HG02852 (cell line): ENCODE data around the gene MTA3.

Experiments used
- ATAC-seq: cut with Tn5 transposase; IDR thresholded peaks from one replicate; pipeline ENCODE4 v1.9.1; 2021; ENCODE audit warnings: mild to moderate bottlenecking, moderate library complexity; ENCODE audit not compliant: unreplicated experiment

The MTA3 gene

DNA sequence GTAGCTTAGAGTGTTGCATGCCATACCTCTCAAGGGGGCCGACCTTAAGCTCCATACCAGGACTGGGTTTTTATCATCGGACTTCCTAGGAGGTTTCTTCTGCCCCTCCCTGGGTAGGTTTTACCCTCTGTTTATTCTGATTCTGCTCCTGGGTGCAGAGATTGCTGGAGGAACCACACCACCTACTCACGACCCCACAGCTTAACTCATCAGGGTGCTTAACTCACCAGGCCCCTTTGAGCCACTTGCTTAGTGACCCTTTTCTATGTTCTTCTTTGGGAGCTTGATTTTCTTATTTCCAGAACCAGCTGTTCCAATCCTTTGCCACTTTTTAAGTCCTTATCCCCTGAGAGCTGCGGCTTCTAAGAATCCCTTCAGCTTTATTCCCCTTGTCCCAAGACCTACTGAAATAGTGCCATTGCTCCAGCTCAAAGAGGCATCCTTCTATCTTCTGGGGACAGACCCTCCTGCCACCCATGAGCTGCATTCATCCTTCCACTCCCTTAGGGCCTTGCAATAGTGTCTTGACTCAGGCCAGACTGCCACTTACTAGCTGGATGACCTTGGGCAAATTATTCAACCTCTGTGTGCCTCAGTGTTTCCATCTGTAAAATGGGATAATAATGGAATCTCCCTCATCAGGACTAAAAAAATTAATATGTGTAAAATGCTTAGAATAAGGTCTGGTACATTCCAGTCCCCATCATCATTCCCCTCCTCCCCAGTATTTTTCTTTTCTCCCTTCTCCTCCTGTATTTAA lies 189.7 kb downstream of the MTA3 start:
- ATAC-seq, result no peak

DNA sequence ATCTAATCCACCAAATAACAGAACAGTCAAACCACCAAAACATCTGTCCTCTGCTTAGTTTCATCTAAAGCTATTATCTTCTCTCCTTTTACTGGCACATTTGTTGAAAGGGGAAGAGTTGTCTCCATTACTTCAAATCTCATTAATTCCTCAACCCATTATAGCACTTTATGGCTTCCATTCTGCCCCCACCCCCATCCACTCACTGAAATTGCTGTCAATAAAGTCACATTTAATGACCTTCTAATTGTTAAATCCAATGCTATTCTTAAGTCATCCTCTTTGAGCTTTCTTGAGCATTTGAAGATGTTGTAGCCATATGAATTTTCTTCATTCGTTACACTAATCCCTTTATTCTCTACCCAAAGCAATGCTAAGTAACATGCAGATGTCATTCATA lies 190.3 kb downstream of the MTA3 start:
- no peak for ATAC-seq

DNA sequence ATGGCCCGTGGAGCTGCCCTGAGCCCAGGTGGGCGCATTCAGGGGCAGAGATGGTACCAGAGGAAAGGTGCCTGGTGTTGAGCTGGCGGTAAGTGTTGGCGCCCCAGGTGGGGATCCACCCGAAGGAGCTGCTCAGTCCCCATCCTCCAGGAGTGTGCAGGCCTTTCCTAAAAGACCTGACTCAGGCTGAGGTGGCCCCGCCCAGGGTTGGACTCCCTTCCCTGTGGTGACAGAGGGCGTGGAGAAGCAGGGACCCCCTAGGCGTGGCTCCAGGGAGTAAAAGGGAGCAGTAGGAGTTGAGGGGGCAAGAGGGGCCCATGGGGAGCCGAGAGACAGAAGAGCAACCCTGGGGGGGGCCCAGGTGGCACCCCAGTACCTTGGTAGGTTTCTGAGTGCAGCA lies 193.1 kb downstream of the MTA3 start:
- no peak for ATAC-seq

DNA sequence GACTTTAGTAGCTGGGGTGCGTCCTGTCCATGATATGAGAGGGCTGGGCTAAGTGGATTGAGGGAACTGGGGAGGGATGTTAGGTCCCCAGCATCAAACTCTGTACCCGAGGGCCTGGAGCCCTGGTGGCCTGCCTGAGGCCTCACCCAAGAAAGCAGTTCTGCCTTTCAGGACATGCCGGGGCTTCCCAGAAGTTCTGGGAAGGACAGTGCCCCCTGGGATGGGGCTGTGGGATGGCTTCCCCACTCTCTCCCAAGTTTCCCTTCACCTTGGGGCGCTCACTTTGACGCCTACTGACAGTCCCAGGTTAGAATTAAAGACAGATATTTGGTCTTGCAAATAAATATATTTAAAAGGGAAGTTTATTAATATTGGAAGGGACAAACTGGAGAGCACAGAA lies 193.7 kb downstream of the MTA3 start:
- ATAC-seq, result no peak

DNA sequence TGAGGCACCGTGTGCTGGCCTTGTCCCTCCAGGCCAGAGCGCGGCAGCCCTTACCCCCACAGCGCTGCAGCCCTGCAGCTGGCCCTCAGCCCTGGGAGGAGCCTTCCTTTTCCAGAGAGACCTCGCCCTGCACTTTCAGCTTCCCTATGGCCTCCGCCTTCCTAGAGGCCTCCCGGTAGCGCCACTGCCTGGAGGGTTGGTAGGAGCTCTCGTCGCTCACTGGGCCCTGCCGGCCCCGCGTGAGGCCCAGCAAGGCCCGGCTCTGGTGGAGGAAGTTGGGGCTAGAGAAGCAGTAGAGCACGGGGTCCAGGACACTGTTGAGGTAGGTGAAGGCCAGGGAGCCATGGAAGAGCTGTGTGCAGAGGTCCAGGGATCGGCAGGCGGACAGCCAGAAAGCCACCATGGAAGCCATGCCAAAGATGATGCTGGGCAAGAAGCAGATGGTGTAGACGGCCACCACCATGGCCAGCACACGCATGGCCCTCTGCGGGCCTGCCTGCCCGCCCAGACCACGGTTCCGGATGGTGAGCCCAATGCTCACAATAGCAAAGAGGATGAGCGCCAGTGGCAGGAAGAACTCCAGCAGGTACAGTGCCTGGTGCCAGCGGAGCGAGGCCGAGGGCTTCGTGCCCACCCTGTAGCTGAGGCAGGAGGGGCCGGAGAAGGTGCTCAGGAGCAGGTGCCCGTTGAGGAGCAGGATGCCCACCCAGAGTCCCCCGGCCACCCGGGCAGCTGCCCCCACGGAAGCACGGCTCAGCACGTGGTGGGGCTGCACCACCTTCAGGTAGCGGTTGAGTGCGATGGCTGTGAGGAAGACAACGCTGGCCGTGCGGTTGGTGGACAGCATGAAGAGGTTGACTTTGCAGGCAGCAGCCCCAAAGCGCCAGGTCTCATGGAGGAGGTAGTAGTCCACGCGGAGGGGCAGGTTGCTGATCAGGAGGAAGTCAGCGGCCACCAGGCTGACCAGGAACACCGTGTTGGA lies 194.7 kb downstream of the MTA3 start:
- ATAC-seq, result no peak

DNA sequence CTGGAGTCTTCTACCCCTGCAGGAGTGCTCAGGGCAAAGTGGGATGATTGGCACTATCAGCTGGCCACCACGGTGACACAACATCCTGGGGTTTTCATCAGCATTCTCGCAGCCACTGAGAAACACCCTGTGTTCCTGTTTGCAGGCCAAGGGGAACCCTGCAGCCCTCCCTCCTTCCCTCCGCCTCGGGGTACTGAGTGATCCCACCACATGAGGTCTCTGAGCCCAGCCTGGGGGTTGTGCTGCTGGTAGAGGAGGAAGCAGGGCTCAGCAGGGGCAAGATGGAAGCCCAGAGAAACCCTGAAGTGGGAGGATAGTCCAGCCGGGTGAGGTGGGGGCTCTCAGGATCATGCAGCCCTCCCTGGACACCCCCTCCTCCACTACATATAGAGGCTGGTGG lies 195.7 kb downstream of the MTA3 start, which contains the start of gene OXER1:
Gene OXER1 (minus strand): TSS at position 40 of the 400 bp plus-strand sequence. CDS start 73 bp downstream, outside the sequence.
- no peak for ATAC-seq

DNA sequence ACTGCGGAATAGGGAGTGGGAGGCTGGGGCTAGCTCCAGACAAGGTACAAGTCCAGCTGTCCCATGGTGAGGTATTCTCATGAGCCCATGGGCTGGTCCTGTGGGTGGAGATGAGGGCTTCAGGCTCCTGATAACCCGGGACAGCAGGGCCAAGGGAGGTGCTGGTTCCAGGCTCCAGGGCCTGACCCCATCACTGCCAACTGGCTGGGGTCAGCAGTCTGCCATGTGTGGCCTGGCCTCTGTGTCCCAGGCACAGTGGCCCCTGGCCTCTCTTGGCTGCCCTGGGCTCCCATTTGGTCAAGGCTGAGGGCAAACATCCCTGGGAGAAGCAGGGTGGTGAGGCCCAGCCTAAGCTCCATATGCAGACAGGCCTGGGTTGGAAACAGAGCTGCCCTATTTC lies 196.5 kb downstream of the MTA3 start:
- ATAC-seq, result no peak

DNA sequence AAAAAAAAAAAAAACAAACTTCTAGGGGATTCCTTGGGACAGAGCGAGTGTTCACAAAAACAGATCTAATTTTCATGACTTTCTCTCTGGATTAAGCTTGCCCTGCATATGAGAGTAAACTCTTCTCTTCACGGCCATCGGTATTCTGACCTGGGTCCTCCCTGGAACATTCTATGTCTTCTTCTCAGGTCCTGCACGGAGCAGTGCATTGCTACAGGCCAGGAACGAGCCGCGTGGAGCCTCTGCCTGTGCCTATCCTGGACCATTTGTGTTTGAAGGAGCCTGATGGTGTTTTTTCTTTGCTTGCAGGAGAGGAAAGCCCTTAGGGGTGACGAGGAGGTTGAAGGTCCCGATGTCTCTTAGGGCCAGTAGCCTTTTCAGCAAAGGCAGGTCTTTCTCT lies 197.3 kb downstream of the MTA3 start:
- no peak for ATAC-seq

DNA sequence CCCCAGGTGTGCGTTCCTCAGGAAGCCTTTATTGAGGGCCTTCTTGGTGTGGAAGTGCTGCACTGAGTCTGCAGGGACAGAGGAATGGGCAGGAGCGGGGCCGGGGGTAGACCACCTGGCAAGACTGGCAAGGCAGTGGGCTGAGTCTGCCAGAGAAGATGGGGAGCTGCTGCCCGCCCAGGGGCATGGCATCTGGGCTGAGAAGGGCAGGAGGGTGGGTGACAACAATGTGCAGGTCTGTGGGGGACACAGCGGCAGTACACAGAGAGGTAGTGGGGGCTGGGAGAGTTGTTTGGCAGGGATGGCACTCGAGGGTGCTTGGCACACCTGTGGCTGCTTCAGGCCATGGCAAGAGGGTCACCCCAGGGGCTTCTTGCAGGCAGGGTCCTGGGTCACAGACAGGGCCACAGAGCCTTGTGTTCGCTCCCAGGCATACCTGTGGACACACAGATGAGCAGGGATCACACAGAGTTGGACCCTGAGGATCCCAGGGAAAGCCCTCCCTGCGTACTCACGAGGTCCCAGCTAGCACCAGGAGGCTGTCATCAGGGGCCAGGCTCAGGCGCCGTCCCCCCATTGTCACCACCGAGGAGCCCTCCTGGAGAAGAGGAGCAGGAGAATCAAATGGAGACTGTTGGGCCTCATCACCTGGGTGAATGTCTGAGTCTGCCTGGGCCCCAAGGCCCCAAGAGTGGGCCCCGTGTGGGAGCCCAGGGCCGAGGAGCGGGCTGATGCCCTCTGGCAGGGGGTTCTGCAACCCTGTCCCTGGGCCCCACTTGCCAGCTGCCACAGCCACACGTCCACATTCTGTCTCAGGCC lies 198.9 kb downstream of the MTA3 start:
- ATAC-seq, result no peak

DNA sequence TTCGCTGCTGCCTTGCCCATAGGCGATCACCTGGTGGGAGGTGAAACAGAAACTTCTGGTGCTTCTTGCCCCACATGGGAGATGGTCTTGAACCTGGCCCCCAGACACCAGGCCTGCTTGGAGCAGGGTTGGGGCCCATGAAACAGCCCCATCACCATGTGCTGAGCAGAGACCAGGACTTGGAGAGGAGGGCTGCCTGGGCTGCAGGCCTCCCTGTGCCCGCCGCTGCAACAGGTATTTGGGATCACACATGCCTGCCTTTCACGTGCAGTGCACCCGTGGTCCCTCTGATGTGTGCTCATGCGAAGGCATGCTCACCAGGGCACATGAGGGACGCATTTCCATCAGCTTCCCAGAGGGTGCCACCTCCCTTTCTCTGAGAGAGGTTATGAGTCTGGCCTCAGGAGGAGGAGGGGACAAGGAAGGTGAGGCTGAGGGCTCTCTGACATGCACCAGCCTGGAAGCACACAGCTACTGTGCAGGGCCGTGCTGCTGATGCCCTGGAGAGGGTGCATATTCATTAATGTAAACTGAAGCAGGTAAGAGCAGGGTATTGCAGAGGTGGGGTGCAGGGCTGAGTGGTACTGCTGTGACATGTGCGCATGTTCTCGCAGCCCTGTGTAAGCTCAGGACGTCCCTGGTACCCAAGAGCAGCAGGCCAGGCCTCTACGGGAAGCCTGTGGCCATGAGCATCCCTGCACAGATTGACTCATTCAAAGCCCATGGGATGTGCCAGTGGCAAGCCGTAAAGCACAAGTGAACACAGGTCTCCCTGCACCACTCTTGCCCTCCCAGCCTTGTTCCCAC lies 199.7 kb downstream of the MTA3 start:
- ATAC-seq, result no peak

DNA sequence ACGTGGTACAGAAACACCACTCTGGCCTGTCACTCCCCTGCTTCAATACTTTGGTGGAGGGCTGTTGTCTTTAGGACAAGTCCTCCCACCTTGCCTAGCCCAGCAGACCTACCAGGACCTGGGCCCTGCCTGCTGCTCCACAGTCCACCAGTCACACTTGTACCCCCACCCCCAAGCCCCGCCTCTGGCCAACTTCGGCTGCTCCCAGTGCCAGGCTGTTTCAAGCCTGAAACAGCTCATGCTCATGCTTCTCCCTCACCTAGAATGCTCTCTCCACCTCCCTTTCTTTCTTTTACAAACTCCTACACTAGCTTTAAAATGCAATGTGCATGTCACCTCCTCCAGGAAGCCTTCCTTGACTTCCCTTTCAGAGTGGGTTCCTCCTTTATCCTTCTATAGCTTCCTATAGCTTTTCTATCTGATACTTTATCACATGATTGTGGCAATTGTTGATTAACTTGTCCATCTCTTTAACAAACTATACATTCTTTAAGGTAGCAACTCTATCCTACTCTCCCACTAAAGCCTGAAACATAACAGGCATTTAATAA lies 200.3 kb downstream of the MTA3 start:
- ATAC-seq, result no peak

DNA sequence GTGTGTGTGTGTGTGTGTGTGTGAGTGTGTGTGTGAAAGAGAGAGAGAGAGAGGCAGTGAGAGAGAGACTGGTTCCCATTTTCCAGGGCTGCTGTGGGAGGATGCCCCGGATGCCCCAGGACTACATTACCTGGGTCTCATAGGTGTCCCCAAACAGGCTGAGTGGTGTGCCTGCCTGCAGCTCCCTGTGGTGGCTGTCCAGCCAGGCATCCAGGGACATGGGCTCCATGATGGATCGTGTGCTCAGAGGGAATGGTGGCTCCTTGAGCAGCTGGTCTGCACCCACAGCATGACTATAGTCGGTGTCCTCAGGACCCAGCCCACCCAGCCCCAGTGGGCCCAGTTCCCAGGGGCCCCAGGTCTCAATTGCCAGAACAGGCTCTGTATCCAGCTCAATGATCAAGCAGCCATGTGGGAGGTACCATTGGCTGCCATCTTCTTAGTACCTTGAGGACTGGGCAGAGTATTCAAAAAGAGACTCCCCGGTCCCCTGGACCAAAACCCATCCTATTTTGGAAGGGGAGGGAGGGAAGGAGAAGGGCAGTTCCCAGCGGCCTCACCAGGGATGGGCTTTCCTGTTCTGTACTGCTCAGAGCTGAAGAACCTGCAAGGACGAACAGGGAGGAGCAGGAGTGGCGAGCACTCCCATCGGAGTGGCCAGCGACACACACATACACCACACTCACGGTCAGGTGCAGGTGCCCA lies 201.3 kb downstream of the MTA3 start:
- no peak for ATAC-seq

DNA sequence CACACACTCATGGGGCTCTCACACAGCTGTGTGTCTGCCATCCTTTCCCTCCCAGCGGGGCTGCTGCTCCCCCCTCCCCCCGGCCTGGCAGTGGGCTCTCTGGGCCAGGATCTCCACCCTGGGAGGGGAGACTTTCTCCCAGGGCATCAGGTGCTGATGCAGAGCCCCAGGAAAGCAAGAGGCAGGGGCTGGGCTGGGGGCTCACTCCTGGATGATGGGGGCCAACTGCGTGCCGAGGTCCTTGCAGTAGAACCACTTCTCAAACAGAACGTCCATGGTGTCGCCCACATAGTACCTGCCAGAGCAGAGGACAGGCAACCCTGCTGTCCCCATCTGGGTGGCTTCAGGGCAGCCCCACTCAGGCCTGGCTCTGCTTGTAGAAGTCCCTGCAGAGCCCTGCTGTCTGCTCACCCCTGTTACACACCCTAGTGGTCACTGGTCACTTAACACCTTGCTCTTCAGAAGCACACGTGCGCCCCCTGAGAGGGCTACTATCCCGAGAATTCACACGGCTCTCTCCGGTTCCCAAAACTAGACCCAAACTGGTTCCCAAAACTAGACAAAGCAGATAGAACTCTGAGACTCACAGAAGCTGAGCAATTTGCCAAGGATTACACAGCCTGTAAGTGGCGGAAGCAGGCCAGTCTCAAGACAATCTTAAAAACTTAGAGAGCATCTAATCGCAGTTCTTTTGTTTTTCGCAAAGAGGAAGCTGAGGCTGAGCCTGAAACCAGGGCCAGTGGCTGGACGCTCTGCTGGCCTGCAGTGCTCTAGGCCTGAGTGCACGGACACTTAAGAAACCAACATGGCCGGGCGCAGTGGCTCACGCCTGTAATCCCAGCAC lies 202.1 kb downstream of the MTA3 start:
- ATAC-seq, result peak; percentile 55

DNA sequence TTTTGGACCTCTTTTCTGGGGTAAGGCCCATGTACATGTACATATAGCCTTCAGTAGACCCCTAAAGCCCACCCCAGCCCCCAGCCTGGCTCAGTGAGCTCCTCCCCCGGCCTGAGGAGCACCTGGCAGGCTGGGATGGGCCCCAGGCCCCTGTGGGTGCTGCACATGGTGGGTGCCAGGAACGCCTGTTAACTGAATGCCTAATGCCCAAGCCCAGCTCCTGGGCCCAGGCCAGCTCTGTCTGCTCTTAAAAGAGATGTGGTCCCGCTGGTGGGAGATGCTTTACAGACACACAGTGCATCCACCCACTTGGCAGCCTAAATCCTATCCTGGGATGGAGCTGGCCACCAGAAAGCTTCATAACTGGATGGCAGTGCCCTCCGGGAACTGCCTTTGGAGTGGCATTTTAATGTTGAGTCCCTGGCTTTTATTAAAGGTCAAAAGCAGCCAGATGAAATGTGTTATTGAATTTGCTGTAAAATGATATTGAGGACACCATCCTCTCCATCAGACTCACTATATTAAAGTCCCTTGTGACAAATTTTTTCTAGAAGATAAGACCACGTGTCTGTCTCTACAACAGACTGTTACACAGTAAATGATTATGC lies 203.2 kb downstream of the MTA3 start:
- ATAC-seq, result no peak

DNA sequence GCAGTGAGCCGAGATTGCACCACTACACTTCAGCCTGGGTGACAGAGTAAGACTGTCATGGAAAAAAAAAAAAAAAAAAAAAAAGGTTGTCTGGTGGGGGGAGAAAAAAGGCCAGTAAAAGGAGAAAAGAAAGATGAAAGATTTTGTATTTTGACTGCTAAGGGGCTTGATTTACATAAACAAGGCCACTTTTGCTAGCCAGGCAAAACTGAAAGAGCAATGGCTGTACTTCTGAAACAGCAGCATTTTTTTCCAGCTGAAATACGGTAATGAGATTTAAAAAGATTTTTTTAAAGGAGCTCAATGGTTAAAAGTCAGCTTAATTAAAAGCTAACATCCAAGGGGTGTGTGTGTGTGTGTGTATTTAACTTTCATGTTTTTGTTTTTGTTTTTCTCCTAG lies 206.8 kb downstream of the MTA3 start:
- ATAC-seq, result no peak

DNA sequence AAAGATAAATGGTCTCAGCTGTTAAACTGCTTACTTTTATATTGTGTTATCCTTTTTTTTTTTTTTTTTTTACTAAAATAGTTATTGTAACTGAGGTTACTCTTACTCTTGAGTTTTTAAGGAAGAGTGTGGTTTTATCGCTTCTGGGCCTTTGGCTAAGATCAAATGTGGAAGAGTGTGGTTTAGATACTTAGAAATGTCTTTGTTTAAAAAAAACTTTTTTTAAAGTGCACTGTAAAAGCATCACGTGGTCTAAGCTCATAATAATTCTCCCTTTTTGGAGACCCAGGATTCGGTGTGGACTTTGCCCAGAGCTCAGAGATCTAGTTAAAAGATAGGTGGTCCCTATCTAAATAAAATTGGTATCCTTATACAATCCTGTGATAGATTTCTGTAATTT lies 207.4 kb downstream of the MTA3 start:
- ATAC-seq, result no peak

DNA sequence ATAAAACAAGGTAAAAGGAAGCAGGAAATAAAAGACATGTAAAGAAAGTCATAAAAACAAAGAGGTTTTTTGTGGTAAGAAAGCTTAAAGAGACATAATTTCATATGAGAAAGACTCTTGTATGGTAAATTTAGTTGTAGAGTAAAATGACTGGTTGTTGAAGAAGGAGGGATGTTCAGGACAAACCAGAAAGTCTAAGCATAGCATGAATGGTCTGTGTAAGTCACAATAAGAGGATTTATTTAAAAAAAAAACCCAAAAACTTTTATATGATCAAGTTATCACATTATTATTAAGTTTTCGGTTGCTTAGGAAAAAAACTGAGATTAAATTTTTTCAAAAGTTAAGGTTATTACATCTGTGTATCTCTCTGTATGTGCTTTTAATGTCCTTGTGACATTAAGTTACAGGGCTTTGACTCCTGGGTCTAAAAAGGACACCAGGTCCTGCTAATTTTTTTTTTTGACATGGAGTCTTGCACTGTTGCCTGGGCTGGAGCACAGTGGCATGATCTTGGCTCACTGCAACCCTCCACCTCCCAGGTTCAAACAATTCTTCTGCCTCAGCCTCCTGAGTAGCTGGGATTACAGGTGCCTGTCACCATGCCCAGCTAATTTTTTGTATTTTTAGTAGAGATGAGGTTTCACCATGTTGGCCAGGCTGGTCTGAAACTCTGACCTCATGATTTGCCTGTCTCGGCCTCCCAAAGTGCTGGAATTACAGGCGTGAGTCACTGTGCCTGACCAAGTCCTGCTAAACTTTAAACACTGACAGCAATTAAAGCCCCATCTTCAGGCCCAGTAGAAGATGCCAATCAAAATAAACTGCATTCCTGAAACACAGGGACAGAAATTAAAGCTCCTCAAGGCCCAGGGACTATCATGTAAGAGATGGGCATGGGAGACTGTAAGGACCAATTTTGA lies 209.7 kb downstream of the MTA3 start:
- no peak for ATAC-seq
